Heart left ventricle (tissue), 16 donors: ENCODE measurements around the gene HIGD1A. TPM values are rescaled to one million over a fixed set of nuclear protein-coding genes. Genes with fewer than 3 reads are reported as not detected.

Experiments
- ATAC-seq, 4 donors: fragments of 200-7000 bp; cut with Tn5 transposase; one replicate each; pipeline ENCODE4 v1.9.1; 2020 to 2022; ENCODE audit warnings: moderate library complexity in 4 of 4, mild to moderate bottlenecking in 3 of 4, moderate number of reproducible peaks in 1 of 4
- DNase-seq, 5 donors: peaks; one replicate each; pipeline ENCODE4 v3.0.0-alpha.2; 2020
- H3K27ac ChIP-seq, 12 donors: fragments of 200-600 bp; sonication (generic) in 4 of 12; one replicate each; pipeline versions ENCODE4 v1.5.0 to v1.8.0; 2016 to 2022; ENCODE audit warnings: mild to moderate bottlenecking in 2 of 12
- H3K27me3 ChIP-seq, 9 donors: fragments of 200-600 bp; sonication (generic) in 2 of 9; one replicate each; pipeline versions ENCODE4 v1.5.1 to v1.8.0; 2016 to 2022; ENCODE audit warnings: mild to moderate bottlenecking in 3 of 9
- H3K36me3 ChIP-seq, 9 donors: fragments of 200-600 bp; sonication (generic) in 2 of 9; one replicate each; pipeline versions ENCODE4 v1.5.0 to v1.8.0; 2018 to 2022; ENCODE audit warnings: mild to moderate bottlenecking in 2 of 9
- H3K4me1 ChIP-seq, 12 donors: fragments of 200-600 bp; sonication (generic) in 4 of 12; one replicate each; pipeline versions ENCODE4 v1.5.0 to v1.8.0; 2016 to 2022; ENCODE audit warnings: mild to moderate bottlenecking in 3 of 12
- H3K4me3 ChIP-seq, 12 donors: fragments of 200-600 bp; sonication (generic) in 4 of 12; one replicate each; pipeline versions ENCODE4 v1.5.0 to v1.8.0; 2017 to 2022; ENCODE audit warnings: mild to moderate bottlenecking in 9 of 12, moderate library complexity in 4 of 12
- H3K9me3 ChIP-seq, 12 donors: fragments of 200-600 bp; sonication (generic) in 4 of 12; one replicate each; pipeline versions ENCODE4 v1.5.0 to v1.8.0; 2016 to 2022; ENCODE audit warnings: mild to moderate bottlenecking in 1 of 12
- CTCF ChIP-seq, 12 donors: fragments of 200-600 bp; sonication (generic) in 4 of 12; IDR thresholded peaks; one replicate each; pipeline versions ENCODE4 v1.5.0 to v1.8.0; 2018 to 2022; ENCODE audit warnings: antibody characterized with exemption in 12 of 12, mild to moderate bottlenecking in 5 of 12
- POLR2A ChIP-seq, 2 donors: fragments of 450-650 bp; IDR thresholded peaks; one replicate each; pipeline ENCODE4 v1.6.1; 2017; ENCODE audit warnings: antibody characterized with exemption in 2 of 2, mild to moderate bottlenecking in 2 of 2, moderate library complexity in 2 of 2
- WGBS, 4 donors: extraction: QIAGEN DNeasy Blood & Tissue Kit in 2 of 4; methylation state at CpG; one replicate each; pipeline versions ENCODE4 v1.1.5 to v1.1.7; 2013 to 2018; 5-methylcytosine and 5-hydroxymethylcytosine counted together
- intact Hi-C, 10 donors: fragments of 100-400 bp; cut with DNase I; formaldehyde crosslinking; loops; one replicate each; pipeline versions ENCODE4 v1.11.1 to v1.14.2; 2022
- polyA plus RNA-seq, 2 donors: library from polyadenylated mRNA; stranded (reverse); fragments of 200-250 nt; gene quantifications; one replicate each; pipeline ENCODE4 v1.2.3, GENCODE V29; 2013
- total RNA-seq, 9 donors: library from RNA; depleted of rRNA in 2 of 9; stranded (reverse); fragments of >200 nt in 2 of 9; fragmentation: NEBNext Ultra II Directional in 3 of 9; extraction: Animal tissue kit (Norgen Biotek cat#: 25700) in 3 of 9; gene quantifications; one replicate each; pipeline versions ENCODE4 v1.1.0 to v1.2.4, GENCODE V29; 2016 to 2023
- donor health status: ischemic (EF 13 %, LVEDD 7.1; RV severe dilation, severe dysfunction).
- donor health status: healthy with polysubstance abuse.
- donor health status: DM: no; HTN: yes; CAD: no.
- donor health status: DM: no; HTN: no; CAD: no.
- donor health status: ischemic (EF 25% LVEDD 6.9; RV normal size, moderate dysfunction).
- donor health status: ischemic (EF 25% LVEDD 5.7; RV mildly dilated, moderate dysfunction).
- donor health status: healthy.
- donor health status: DM: yes; HTN: yes; CAD: no.
- donor health status: ischemic (EF 35%, LVEDD 5.7; RV mildly dilated, moderate dysfunction).
- donor health status: nonischemic (EF 11% LVEDD 7.7; RV severe dilation, severe dysfunction).
- donor health status: DM: yes; HTN: yes; CAD: no.
- donor health status: PGD.
- donor health status: ischemic (EF 29% LVEDD 5.4; RV normal size, mild dysfunction).
- donor health status: nonischemic (EF 23%, LVEDD 6.1; RV moderate dilation, normal function).

Gene HIGD1A
- total and polyA plus RNA-seq, 11 donors = 170 to 497 (median 313) TPM

- no peak for TF ChIP-seq POLR2A (IDR thresholded peaks at IDR 0.05)
- no peak for TF ChIP-seq CTCF (IDR thresholded peaks at IDR 0.05)
- Histone ChIP-seq H3K4me3 (no peak overlapping the region), H3K36me3 (no peaks in the 10 kb centered on the region), H3K27me3 (no peaks in the 10 kb centered on the region), H3K4me1 (peaks cover 0 to 43% (median 25%) of the 10 kb centered on the region in 12 donors), H3K27ac (peak overlapping the region in 6 of 12 donors; percentile 2 to 80 (median 27)), H3K9me3 (no peaks in the 10 kb centered on the region)
- intact Hi-C loops = loop anchor here in 3 of 10 donors (5.0 kb wide), 3 partner anchors 33 to 67 kb away; partner anchors contain the start of gene CYP8B1 (in 1 of the 3)
- 62 to 72% (median 69%) methylated on average over 6 of the region's 6 CpGs for WGBS, 4 donors
- DNase-seq (peak in 1 of 5 donors; percentile 26), ATAC-seq (peak; percentile 24 to 59 (median 37))
Measured at GRCh38 chr3:42843713-42844411, 39.6 kb upstream of the HIGD1A start.

GRCh38 chr3:42841332-42841731 lies 37.0 kb upstream of the HIGD1A start:
- Histone ChIP-seq H3K4me3 (no peak overlapping the region), H3K27ac (no peak overlapping the region), H3K27me3 (no peaks in the 10 kb centered on the region), H3K36me3 (no peaks in the 10 kb centered on the region), H3K9me3 (no peaks in the 10 kb centered on the region), H3K4me1 (peaks cover 0 to 28% (median 11%) of the 10 kb centered on the region in 12 donors)
- WGBS, 4 donors = 28 to 72% (median 63%) methylated on average over 1 of the region's 1 CpG
- ATAC-seq (peak in 2 of 4 donors; percentile 27 to 44), DNase-seq (no peak)
- intact Hi-C loops = loop anchor here in 3 of 10 donors (5.0 kb wide), 3 partner anchors 36 to 64 kb away; partner anchors contain the start of gene CYP8B1 (in 1 of the 3)
- no peak for TF ChIP-seq CTCF (IDR thresholded peaks at IDR 0.05)
- TF ChIP-seq POLR2A (IDR thresholded peaks at IDR 0.05) = no peak

GRCh38 chr3:42839616-42840015 lies 35.3 kb upstream of the HIGD1A start:
- TF ChIP-seq POLR2A (IDR thresholded peaks at IDR 0.05) (no peak), CTCF (IDR thresholded peaks at IDR 0.05) (peak; percentile 52 to 78 (median 72))
- H3K4me3 ChIP-seq = peak overlapping the region in 2 of 12 donors; percentile 2 to 37
- 17 to 33% (median 24%) methylated on average over 7 of the region's 7 CpGs for WGBS, 4 donors
- DNase-seq (peak in 1 of 5 donors; percentile 46), ATAC-seq (peak; percentile 78 to 93 (median 87))
- H3K9me3 ChIP-seq = no peaks in the 10 kb centered on the region
- no peak overlapping the region for H3K27ac ChIP-seq
- H3K27me3 ChIP-seq = no peaks in the 10 kb centered on the region
- H3K4me1 ChIP-seq = peaks cover 0 to 22% (median 7%) of the 10 kb centered on the region in 12 donors
- H3K36me3 ChIP-seq = no peaks in the 10 kb centered on the region
- intact Hi-C loops = loop anchor here in 8 of 10 donors (2.0 to 5.0 kb wide), 7 partner anchors 38 to 62 kb away; partner anchors contain the start of gene CYP8B1 (in 1 of the 8)

- Histone ChIP-seq H3K27ac (no peak overlapping the region), H3K27me3 (no peaks in the 10 kb centered on the region)
- WGBS, 4 donors = 84 to 86% (median 84%) methylated on average over 4 of the region's 4 CpGs
Measured at GRCh38 chr3:42838571-42838970, 34.3 kb upstream of the HIGD1A start.

More at GRCh38 chr3:42838571-42838970, 34.3 kb upstream of the HIGD1A start:
- no peak for ATAC-seq
- DNase-seq = no peak
- Histone ChIP-seq H3K4me3 (no peak overlapping the region), H3K36me3 (no peaks in the 10 kb centered on the region), H3K9me3 (no peaks in the 10 kb centered on the region), H3K4me1 (peaks cover 0 to 16% (median 5%) of the 10 kb centered on the region in 12 donors)
- TF ChIP-seq CTCF (IDR thresholded peaks at IDR 0.05) (no peak), POLR2A (IDR thresholded peaks at IDR 0.05) (no peak)
- intact Hi-C loops = loop anchor here in 7 of 10 donors (2.0 to 5.0 kb wide), 5 partner anchors 42 to 58 kb away; no protein-coding TSS in a partner anchor
